IPS DF 4.7 (cell line): ENCODE results near the gene PTTG2.

ENCODE experiments used
- DNase-seq: peaks from one replicate; pipeline ENCODE4 v3.0.0-alpha.2; 2013; ENCODE audit warnings: low spot score; ENCODE audit errors: extremely low read depth

PTTG2 gene

GRCh38 chr4:38008571-38009021 is 48.4 kb downstream of the PTTG2 start:
- no peak for DNase-seq

- no peak for DNase-seq
Measured at GRCh38 chr4:38009421-38009820, 49.2 kb downstream of the PTTG2 start.

DNA sequence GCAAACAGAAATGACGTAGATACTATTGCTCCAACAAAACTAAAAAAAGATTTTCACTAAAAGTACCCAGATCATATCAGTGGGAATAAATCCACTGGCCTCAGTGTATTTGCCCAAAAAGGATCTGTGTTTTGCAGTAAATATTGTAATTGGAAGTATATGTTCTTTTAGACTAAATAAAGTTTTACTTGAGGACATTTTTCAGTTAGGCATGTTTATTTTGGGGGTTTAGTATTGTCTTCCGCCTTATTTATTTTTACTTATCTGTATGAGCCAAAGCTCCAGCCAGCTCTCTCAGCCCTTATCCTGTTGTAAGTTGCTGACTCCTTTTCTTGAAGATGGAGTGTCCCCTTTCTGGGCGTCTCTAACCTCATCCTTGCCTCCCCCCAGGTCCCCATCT is 49.8 kb downstream of the PTTG2 start:
- DNase-seq: no peak
